Sigmoid colon (tissue), 4 donors: ENCODE data around the gene AK5.

Source experiments
- CTCF ChIP-seq, 4 experiments: fragments of 450-650 bp in 3 of 4; fragments of 200-600 bp in 1 of 4; IDR thresholded peaks; one replicate each; pipeline ENCODE4 v1.5.1; 2016 to 2019; ENCODE audit warnings: antibody characterized with exemption in 4 of 4, mild to moderate bottlenecking in 3 of 4, moderate library complexity in 2 of 4
- EP300 ChIP-seq, 4 donors: sonication (generic); formaldehyde crosslinking; IDR thresholded peaks; one replicate each; pipeline ENCODE4 v1.6.1; 2017; ENCODE audit warnings: antibody characterized with exemption in 4 of 4
- POLR2A ChIP-seq, 2 donors: fragments of 450-650 bp; IDR thresholded peaks; one replicate each; pipeline ENCODE4 v1.6.1; 2016; ENCODE audit warnings: antibody characterized with exemption in 2 of 2, mild to moderate bottlenecking in 2 of 2, moderate library complexity in 2 of 2

GRCh38 chr1:77468949-77469710 is 187.3 kb downstream of the AK5 start:
- no peak for TF ChIP-seq CTCF (IDR thresholded peaks at IDR 0.05)
- no peak for TF ChIP-seq POLR2A (IDR thresholded peaks at IDR 0.05)
- no peak for TF ChIP-seq EP300 (IDR thresholded peaks at IDR 0.05)
